HEK293T (cell line): ENCODE measurements around the gene CLCA1.

Source experiments
- FOXA1 ChIP-seq: fragments of 450-650 bp; IDR thresholded peaks from 2 replicates; pipeline ENCODE4 v1.6.1; 2016; ENCODE audit warnings: mild to moderate bottlenecking
- NFRKB ChIP-seq: fragments of 450-650 bp; IDR thresholded peaks from 2 replicates; pipeline ENCODE4 v1.6.1; 2016; ENCODE audit warnings: mild to moderate bottlenecking, moderate library complexity
- SUZ12 ChIP-seq: fragments of 450-650 bp; IDR thresholded peaks from 2 replicates; pipeline ENCODE4 v1.6.1; 2016; ENCODE audit warnings: mild to moderate bottlenecking

DNA sequence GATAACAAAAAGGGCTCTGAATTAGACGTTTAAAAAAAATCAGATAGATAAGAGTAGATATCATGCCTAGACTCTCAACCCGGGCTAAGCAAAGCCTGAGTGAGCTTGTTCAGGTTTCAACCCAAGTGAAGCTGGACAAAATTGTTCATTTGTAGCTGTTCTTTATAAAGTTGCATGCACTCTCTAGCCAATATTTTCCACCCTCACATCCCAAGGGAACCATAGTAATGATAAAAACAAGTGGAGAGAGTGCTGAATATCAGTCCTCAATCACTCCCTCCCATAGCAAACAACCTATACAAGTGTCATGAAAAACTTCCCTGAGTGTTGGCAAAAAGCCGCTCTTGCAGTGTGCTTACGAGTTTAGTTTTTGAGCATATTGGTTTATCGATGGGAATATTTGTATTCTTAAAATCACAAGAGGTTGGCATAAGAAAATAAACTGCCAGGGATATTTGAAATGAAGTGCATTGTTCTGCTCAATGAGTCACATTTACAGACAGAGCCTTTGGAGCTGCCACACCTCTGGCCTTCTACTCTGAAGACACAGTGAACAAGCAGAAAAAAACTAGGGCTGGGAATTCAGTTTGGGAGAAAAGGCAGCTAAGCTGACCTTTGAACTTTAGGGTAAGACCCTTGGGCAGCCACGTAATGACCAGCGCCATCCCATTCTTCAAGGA is 47.0 kb upstream of the CLCA1 start:
- no peak for TF ChIP-seq SUZ12
- no peak for TF ChIP-seq NFRKB
- TF ChIP-seq FOXA1, result no peak
